ENCODE data around the gene AP2A1.
A peak's percentile ranks its signal among the peaks of the same experiment; 100 is the strongest.

AP2A1 gene

DNA sequence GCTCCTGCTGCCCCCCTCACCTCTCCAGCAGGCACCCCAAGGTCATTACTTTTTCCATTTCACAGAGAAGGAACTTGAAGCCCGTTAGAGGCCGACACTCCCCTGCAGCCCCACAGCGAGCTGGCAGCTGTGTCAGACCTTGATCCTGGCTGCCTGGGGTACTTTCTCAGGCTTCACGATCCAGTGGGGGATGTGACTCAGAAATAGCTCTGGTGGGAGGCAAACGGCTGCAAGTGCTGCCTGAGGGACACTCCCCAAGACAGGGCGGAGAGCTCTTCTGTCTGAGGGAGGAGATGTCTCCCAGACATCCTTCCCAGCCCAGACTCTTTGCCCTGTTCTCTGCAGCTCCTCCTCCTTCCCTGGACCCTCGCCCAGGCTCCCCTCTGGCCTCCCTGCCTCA, 8.5 kb upstream of the AP2A1 start:
- H3K9ac ChIP-seq (ENCODE audit: low read length): peak overlapping the region; percentile 68
- H3K36me3 ChIP-seq (ENCODE audit: control insufficient read depth in 1 of 2, insufficient read depth in 2 of 2, low read depth in 1 of 2, low read length in 2 of 2): no peaks in the 10 kb centered on the region
- H2BK5ac ChIP-seq (ENCODE audit: low read depth, low read length, poor library complexity, severe bottlenecking): no peak overlapping the region
- peak; percentile 71 for DNase-seq
- H3K27me3 ChIP-seq (ENCODE audit: control insufficient read depth in 1 of 2, insufficient read depth in 1 of 2, low read length in 2 of 2): no peaks in the 10 kb centered on the region
- H3K4me3 ChIP-seq (ENCODE audit: insufficient read depth in 1 of 2, low read depth in 1 of 2, low read length in 2 of 2): no peak overlapping the region
- 10% methylated on average over 7 of the region's 7 CpGs for WGBS
- peak overlapping the region; percentile 6 for H4K91ac ChIP-seq (ENCODE audit: low read length)
- H2BK120ac ChIP-seq (ENCODE audit: low read depth, low read length): peak overlapping the region; percentile 56
- H4K8ac ChIP-seq (ENCODE audit: low read length): peak overlapping the region; percentile 10
- peak overlapping the region in 1 of 2 experiments; percentile 65 for H3K14ac ChIP-seq (ENCODE audit: low read length in 2 of 2)
- H3K79me1 ChIP-seq (replicated peaks; ENCODE audit: low read length, poor library complexity, severe bottlenecking): no peaks in the 10 kb centered on the region
- H2AFZ ChIP-seq (ENCODE audit: low read depth, low read length): peak overlapping the region; percentile 48
- H3K4me2 ChIP-seq (ENCODE audit: low read length, poor library complexity, severe bottlenecking): no peak overlapping the region
- H3K27ac ChIP-seq (ENCODE audit: low read length, poor library complexity, severe bottlenecking): no peak overlapping the region
- H2AK5ac ChIP-seq (ENCODE audit: low read length, severe bottlenecking): peak overlapping the region; percentile 35
- H3K18ac ChIP-seq (ENCODE audit: low read depth in 1 of 2, low read length in 2 of 2): peak overlapping the region; percentile 4 to 96
- peak overlapping the region in 1 of 2 experiments; percentile 85 for H3K4ac ChIP-seq (ENCODE audit: low read depth in 1 of 2, low read length in 2 of 2)
- H2BK12ac ChIP-seq (ENCODE audit: low read length in 2 of 2): peak overlapping the region in 1 of 2 experiments; percentile 83
- no peak overlapping the region for H3K23ac ChIP-seq (ENCODE audit: low read length in 2 of 2)
- peaks cover 6% of the 10 kb centered on the region for H3K9me3 ChIP-seq (ENCODE audit: control insufficient read depth, low read length)
- H3K4me1 ChIP-seq (ENCODE audit: control insufficient read depth, insufficient read depth, low read depth, low read length): peaks cover 7% of the 10 kb centered on the region
- peak overlapping the region; percentile 6 for H2BK15ac ChIP-seq (ENCODE audit: low read depth, poor library complexity, severe bottlenecking)

DNA sequence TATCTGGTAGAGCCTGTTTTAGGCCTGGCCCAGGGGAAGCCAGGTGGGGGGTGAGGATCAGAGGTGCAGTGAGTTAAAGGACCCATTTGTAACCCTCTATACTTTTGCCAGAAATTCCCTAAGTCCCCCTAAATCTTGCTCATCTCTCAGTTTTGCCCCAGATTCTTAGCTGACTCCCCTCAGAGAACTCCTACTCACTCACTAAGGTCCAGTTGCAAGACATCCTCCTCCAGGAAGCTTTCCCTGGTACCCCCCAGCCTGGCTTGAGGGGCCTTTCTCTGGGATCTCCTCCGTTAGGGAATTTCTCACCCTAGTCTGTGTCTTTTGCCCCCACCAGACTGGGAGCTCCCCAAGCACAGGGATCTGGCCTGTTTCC, 5.6 kb upstream of the AP2A1 start:
- H3K79me1 ChIP-seq (replicated peaks; ENCODE audit: low read length, poor library complexity, severe bottlenecking): no peaks in the 10 kb centered on the region
- no peak overlapping the region for H4K91ac ChIP-seq (ENCODE audit: low read length)
- WGBS: 71% methylated on average over 1 of the region's 1 CpG
- no peak overlapping the region for H3K4me2 ChIP-seq (ENCODE audit: low read length, poor library complexity, severe bottlenecking)
- no peak overlapping the region for H3K23ac ChIP-seq (ENCODE audit: low read length in 2 of 2)
- peak overlapping the region in 1 of 2 experiments; percentile 36 for H3K4me3 ChIP-seq (ENCODE audit: insufficient read depth in 1 of 2, low read depth in 1 of 2, low read length in 2 of 2)
- H4K8ac ChIP-seq (ENCODE audit: low read length): no peak overlapping the region
- H2AFZ ChIP-seq (ENCODE audit: low read depth, low read length): no peak overlapping the region
- H3K27ac ChIP-seq (ENCODE audit: low read length, poor library complexity, severe bottlenecking): no peak overlapping the region
- H3K14ac ChIP-seq (ENCODE audit: low read length in 2 of 2): no peak overlapping the region
- DNase-seq: no peak
- H3K27me3 ChIP-seq (ENCODE audit: control insufficient read depth in 1 of 2, insufficient read depth in 1 of 2, low read length in 2 of 2): no peaks in the 10 kb centered on the region
- H3K4me1 ChIP-seq (ENCODE audit: control insufficient read depth, insufficient read depth, low read depth, low read length): peaks cover 10% of the 10 kb centered on the region
- H3K9me3 ChIP-seq (ENCODE audit: control insufficient read depth, low read length): no peaks in the 10 kb centered on the region
- H2BK12ac ChIP-seq (ENCODE audit: low read length in 2 of 2): no peak overlapping the region
- H2BK120ac ChIP-seq (ENCODE audit: low read depth, low read length): no peak overlapping the region
- no peaks in the 10 kb centered on the region for H3K36me3 ChIP-seq (ENCODE audit: control insufficient read depth in 1 of 2, insufficient read depth in 2 of 2, low read depth in 1 of 2, low read length in 2 of 2)
- peak overlapping the region; percentile 78 for H3K9ac ChIP-seq (ENCODE audit: low read length)
- no peak overlapping the region for H2BK5ac ChIP-seq (ENCODE audit: low read depth, low read length, poor library complexity, severe bottlenecking)
- no peak overlapping the region for H3K4ac ChIP-seq (ENCODE audit: low read depth in 1 of 2, low read length in 2 of 2)
- H3K18ac ChIP-seq (ENCODE audit: low read depth in 1 of 2, low read length in 2 of 2): no peak overlapping the region
- H2BK15ac ChIP-seq (ENCODE audit: low read depth, poor library complexity, severe bottlenecking): no peak overlapping the region
- no peak overlapping the region for H2AK5ac ChIP-seq (ENCODE audit: low read length, severe bottlenecking)

DNA sequence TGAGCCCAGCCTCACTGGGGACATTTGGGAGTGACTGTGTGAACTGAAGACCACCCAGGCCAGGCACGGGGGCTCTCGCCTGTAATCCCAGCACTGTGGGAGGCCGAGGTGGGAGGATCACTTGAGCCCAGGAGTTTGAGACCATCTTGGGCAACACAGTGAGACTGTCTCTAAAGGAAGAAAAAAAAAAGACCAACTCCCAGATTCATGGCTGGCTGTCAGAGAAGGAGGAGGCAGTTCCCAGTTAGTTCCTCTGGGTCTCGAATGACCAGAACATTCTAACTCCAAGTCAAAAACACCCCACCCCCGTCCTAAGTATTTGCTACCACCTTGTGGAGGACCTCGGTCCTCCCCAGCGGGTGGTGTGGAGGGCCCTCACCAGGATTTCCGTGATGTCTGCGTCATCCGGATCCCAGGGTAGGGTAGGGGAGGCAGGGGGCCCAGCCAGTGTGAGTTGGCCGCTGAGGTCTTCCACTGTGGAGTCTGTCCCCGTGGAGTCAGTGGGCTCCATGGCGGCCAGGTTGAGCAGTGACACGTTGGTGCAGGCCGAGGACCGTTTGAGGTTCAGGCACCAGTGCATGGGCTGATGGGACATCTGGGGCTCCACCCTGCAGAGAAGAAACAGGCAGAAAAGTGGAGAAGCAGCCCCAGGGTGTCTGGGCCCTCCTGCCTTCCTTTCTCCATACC, 5.0 kb upstream of the AP2A1 start:
- WGBS: 88% methylated on average over 13 of the region's 16 CpGs
- Histone ChIP-seq H2BK12ac (ENCODE audit: low read length in 2 of 2) (no peak overlapping the region), H3K36me3 (ENCODE audit: control insufficient read depth in 1 of 2, insufficient read depth in 2 of 2, low read depth in 1 of 2, low read length in 2 of 2) (no peaks in the 10 kb centered on the region), H2BK5ac (ENCODE audit: low read depth, low read length, poor library complexity, severe bottlenecking) (no peak overlapping the region), H2AFZ (ENCODE audit: low read depth, low read length) (no peak overlapping the region), H3K9me3 (ENCODE audit: control insufficient read depth, low read length) (no peaks in the 10 kb centered on the region), H3K27ac (ENCODE audit: low read length, poor library complexity, severe bottlenecking) (no peak overlapping the region), H3K4me3 (ENCODE audit: insufficient read depth in 1 of 2, low read depth in 1 of 2, low read length in 2 of 2) (peak overlapping the region in 1 of 2 experiments; percentile 36), H3K79me1 (replicated peaks; ENCODE audit: low read length, poor library complexity, severe bottlenecking) (no peaks in the 10 kb centered on the region), H3K4me1 (ENCODE audit: control insufficient read depth, insufficient read depth, low read depth, low read length) (peaks cover 10% of the 10 kb centered on the region), H3K4ac (ENCODE audit: low read depth in 1 of 2, low read length in 2 of 2) (no peak overlapping the region), H3K23ac (ENCODE audit: low read length in 2 of 2) (no peak overlapping the region), H3K27me3 (ENCODE audit: control insufficient read depth in 1 of 2, insufficient read depth in 1 of 2, low read length in 2 of 2) (no peaks in the 10 kb centered on the region), H3K14ac (ENCODE audit: low read length in 2 of 2) (no peak overlapping the region), H2BK15ac (ENCODE audit: low read depth, poor library complexity, severe bottlenecking) (no peak overlapping the region), H3K18ac (ENCODE audit: low read depth in 1 of 2, low read length in 2 of 2) (no peak overlapping the region), H3K9ac (ENCODE audit: low read length) (peak overlapping the region; percentile 78), H4K8ac (ENCODE audit: low read length) (no peak overlapping the region), H2AK5ac (ENCODE audit: low read length, severe bottlenecking) (no peak overlapping the region), H4K91ac (ENCODE audit: low read length) (peak overlapping the region; percentile 52), H3K4me2 (ENCODE audit: low read length, poor library complexity, severe bottlenecking) (no peak overlapping the region), H2BK120ac (ENCODE audit: low read depth, low read length) (no peak overlapping the region)
- no peak for DNase-seq

DNA sequence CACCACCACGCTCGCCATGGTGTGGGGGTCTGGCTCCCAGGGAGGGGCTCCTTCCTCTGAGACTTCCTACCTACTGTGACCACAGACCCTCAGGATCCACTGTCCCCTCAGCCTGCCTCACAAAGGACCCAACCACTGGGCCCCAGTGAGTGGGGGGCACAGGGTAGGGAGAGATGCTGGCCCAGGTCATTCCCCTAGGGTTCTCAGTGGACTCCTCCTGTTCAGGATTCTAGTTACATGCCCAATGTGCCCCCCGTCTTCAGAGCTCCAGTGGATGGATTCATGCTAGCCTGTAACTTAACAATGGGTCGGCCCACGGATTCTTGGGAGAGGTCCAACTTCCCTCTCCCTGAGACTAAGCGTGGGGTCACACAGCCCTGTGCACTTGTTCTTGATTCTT, 3.6 kb upstream of the AP2A1 start, which contains the start of gene TSKS:
TSS of gene TSKS (minus strand) at position 77 of the 400 bp plus-strand sequence. CDS start at position 18, 59 bp downstream.
- H3K27me3 ChIP-seq (ENCODE audit: control insufficient read depth in 1 of 2, insufficient read depth in 1 of 2, low read length in 2 of 2): no peaks in the 10 kb centered on the region
- H3K14ac ChIP-seq (ENCODE audit: low read length in 2 of 2): no peak within 1 kb of the TSS
- H4K8ac ChIP-seq (ENCODE audit: low read length): no peak within 1 kb of the TSS
- no peak within 1 kb of the TSS for H2BK120ac ChIP-seq (ENCODE audit: low read depth, low read length)
- H2AK5ac ChIP-seq (ENCODE audit: low read length, severe bottlenecking): no peak within 1 kb of the TSS
- no peaks in the 10 kb centered on the region for H3K36me3 ChIP-seq (ENCODE audit: control insufficient read depth in 1 of 2, insufficient read depth in 2 of 2, low read depth in 1 of 2, low read length in 2 of 2)
- no peak for DNase-seq
- no peak within 1 kb of the TSS for H2BK5ac ChIP-seq (ENCODE audit: low read depth, low read length, poor library complexity, severe bottlenecking)
- no peak within 1 kb of the TSS for H3K23ac ChIP-seq (ENCODE audit: low read length in 2 of 2)
- no peak within 1 kb of the TSS for H2AFZ ChIP-seq (ENCODE audit: low read depth, low read length)
- H3K4ac ChIP-seq (ENCODE audit: low read depth in 1 of 2, low read length in 2 of 2): no peak within 1 kb of the TSS
- H3K79me1 ChIP-seq (replicated peaks; ENCODE audit: low read length, poor library complexity, severe bottlenecking): no peaks in the 10 kb centered on the region
- H2BK15ac ChIP-seq (ENCODE audit: low read depth, poor library complexity, severe bottlenecking): no peak within 1 kb of the TSS
- H3K4me1 ChIP-seq (ENCODE audit: control insufficient read depth, insufficient read depth, low read depth, low read length): peaks cover 12% of the 10 kb centered on the region
- no peak within 1 kb of the TSS for H3K18ac ChIP-seq (ENCODE audit: low read depth in 1 of 2, low read length in 2 of 2)
- 98% methylated on average over 6 of the region's 6 CpGs for WGBS
- H3K4me2 ChIP-seq (ENCODE audit: low read length, poor library complexity, severe bottlenecking): no peak within 1 kb of the TSS
- no peak within 1 kb of the TSS for H2BK12ac ChIP-seq (ENCODE audit: low read length in 2 of 2)
- H3K27ac ChIP-seq (ENCODE audit: low read length, poor library complexity, severe bottlenecking): no peak within 1 kb of the TSS
- no peak within 1 kb of the TSS for H3K4me3 ChIP-seq (ENCODE audit: insufficient read depth in 1 of 2, low read depth in 1 of 2, low read length in 2 of 2)
- H3K9me3 ChIP-seq (ENCODE audit: control insufficient read depth, low read length): no peaks in the 10 kb centered on the region
- H3K9ac ChIP-seq (ENCODE audit: low read length): peak within 1 kb of the TSS; percentile 78
- no peak within 1 kb of the TSS for H4K91ac ChIP-seq (ENCODE audit: low read length)

Measured in mesenchymal stem cell (in vitro differentiated cells and primary cell).